OCI-LY1 (cell line): Measurements from ENCODE around the gene CCNYL1.
"Not testable (repeated sequence)": the region's sequence is repeated elsewhere in the genome, so short reads cannot be mapped to it uniquely, and the experiment has no call there.

Experiments used
- H2AFZ ChIP-seq: fragments of 200-600 bp; sonication (generic), shearing (Covaris generic); 2 replicates; pipeline ENCODE4 v1.6.0; 2014; ENCODE audit warnings: antibody characterized with exemption, mild to moderate bottlenecking, low read length
- H3F3A ChIP-seq: fragments of 200-600 bp; sonication (generic), shearing (Covaris generic); 2 replicates; pipeline ENCODE4 v1.6.0; 2014; ENCODE audit warnings: mild to moderate bottlenecking, antibody characterized with exemption, low read length, moderate library complexity; ENCODE audit not compliant: insufficient read depth
- H3K27ac ChIP-seq: fragments of 200-600 bp; sonication (generic); 2 replicates; pipeline ENCODE4 v1.5.1; 2014; ENCODE audit warnings: low read length, mixed run types, mild to moderate bottlenecking, low read depth; ENCODE audit not compliant: poor library complexity, severe bottlenecking
- H3K27me3 ChIP-seq: fragments of 200-600 bp; sonication (generic); 2 replicates; pipeline ENCODE4 v1.6.0; 2014; ENCODE audit warnings: antibody characterized with exemption, mild to moderate bottlenecking, low read length, moderate library complexity; ENCODE audit not compliant: insufficient read depth
- H3K36me3 ChIP-seq: fragments of 200-600 bp; sonication (generic); 2 replicates; pipeline ENCODE4 v1.6.1; 2014; ENCODE audit warnings: mild to moderate bottlenecking, antibody characterized with exemption, low read length, moderate library complexity, mixed read lengths; ENCODE audit not compliant: insufficient read depth
- H3K4me1 ChIP-seq: fragments of 200-600 bp; sonication (generic); 2 replicates; pipeline ENCODE4 v1.5.1; 2014; ENCODE audit warnings: mild to moderate bottlenecking, low read length, moderate library complexity; ENCODE audit not compliant: insufficient read depth, severe bottlenecking
- H3K4me2 ChIP-seq: fragments of 200-600 bp; sonication (generic), shearing (Covaris generic); 2 replicates; pipeline ENCODE4 v1.6.1; 2014; ENCODE audit warnings: low read length
- H3K4me3 ChIP-seq: fragments of 200-600 bp; sonication (generic); 2 replicates; pipeline ENCODE4 v1.5.1; 2014; ENCODE audit warnings: low read length, low read depth, mild to moderate bottlenecking, mixed read lengths; ENCODE audit not compliant: poor library complexity, severe bottlenecking
- H3K79me2 ChIP-seq: fragments of 200-600 bp; shearing (Covaris generic); 2 replicates; pipeline ENCODE4 v1.6.1; 2016; ENCODE audit warnings: mixed run types, low read length, mixed read lengths; ENCODE audit not compliant: insufficient read depth
- H3K9ac ChIP-seq: fragments of 200-600 bp; sonication (generic), shearing (Covaris generic); 2 replicates; pipeline ENCODE4 v1.6.1; 2014; ENCODE audit warnings: mild to moderate bottlenecking, low read length, mixed read lengths
- H3K9me2 ChIP-seq: fragments of 200-600 bp; sonication (generic), shearing (Covaris generic); 2 replicates; pipeline ENCODE4 v1.6.1; 2014; ENCODE audit warnings: low read depth, mild to moderate bottlenecking, low read length, mixed read lengths
- H3K9me3 ChIP-seq: fragments of 200-600 bp; shearing (Covaris generic); 2 replicates; pipeline ENCODE4 v1.6.1; 2014; ENCODE audit warnings: low read length, mixed read lengths
- H4K20me1 ChIP-seq: fragments of 200-600 bp; sonication (generic), shearing (Covaris generic); 2 replicates; pipeline ENCODE4 v1.6.0; 2016; ENCODE audit warnings: mild to moderate bottlenecking, low read length; ENCODE audit not compliant: insufficient read depth
- EZH2 ChIP-seq: fragments of 200-600 bp; sonication (generic), shearing (Covaris generic); IDR thresholded peaks from 2 replicates; pipeline ENCODE4 v1.8.0; 2017; ENCODE audit warnings: borderline replicate concordance, mixed run types, mild to moderate bottlenecking, antibody characterized with exemption, low read length, moderate library complexity, mixed read lengths
- TF ChIP-seq, protein P1 (sequence below): fragments of 200-600 bp; sonication (generic), shearing (Covaris generic); IDR thresholded peaks from 2 replicates; pipeline ENCODE4 v1.5.1; 2017; ENCODE audit warnings: mild to moderate bottlenecking, antibody characterized with exemption, low read length, moderate library complexity, mixed read lengths

CCNYL1 gene

DNA sequence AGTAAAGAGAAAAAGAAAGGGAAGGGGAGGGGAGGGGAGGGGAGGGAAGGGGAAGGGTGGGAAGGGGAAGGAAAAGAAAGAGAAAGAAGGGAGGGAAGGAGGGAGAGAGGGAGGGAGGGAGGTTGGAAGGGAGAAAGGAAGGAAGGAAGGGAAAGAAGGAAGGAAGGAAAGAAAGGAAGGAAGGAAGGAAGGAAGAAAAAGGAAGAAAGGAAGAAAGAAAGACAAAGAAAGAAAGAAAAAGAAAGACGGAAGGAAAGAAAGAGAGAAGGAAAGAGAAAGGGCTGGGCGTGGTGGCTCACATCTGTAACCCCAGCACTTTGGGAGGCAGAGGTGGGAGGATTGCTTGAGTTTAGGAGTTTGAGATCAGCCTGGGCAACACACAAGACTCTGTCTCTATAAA lies 24.6 kb upstream of the CCNYL1 start:
- Histone ChIP-seq H3K9me2 (no peaks in the 10 kb centered on the region), H3K27ac (no peak overlapping the region), H3K36me3 (no peaks in the 10 kb centered on the region), H4K20me1 (no peaks in the 10 kb centered on the region), H3K9me3 (no peaks in the 10 kb centered on the region), H3K4me2 (no peak overlapping the region), H3K79me2 (no peaks in the 10 kb centered on the region), H3K4me3 (no peak overlapping the region), H3F3A (no peaks in the 10 kb centered on the region), H3K9ac (no peak overlapping the region), H3K4me1 (no peaks in the 10 kb centered on the region), H3K27me3 (no peaks in the 10 kb centered on the region), H2AFZ (no peak overlapping the region)
- TF ChIP-seq, protein P1, sequence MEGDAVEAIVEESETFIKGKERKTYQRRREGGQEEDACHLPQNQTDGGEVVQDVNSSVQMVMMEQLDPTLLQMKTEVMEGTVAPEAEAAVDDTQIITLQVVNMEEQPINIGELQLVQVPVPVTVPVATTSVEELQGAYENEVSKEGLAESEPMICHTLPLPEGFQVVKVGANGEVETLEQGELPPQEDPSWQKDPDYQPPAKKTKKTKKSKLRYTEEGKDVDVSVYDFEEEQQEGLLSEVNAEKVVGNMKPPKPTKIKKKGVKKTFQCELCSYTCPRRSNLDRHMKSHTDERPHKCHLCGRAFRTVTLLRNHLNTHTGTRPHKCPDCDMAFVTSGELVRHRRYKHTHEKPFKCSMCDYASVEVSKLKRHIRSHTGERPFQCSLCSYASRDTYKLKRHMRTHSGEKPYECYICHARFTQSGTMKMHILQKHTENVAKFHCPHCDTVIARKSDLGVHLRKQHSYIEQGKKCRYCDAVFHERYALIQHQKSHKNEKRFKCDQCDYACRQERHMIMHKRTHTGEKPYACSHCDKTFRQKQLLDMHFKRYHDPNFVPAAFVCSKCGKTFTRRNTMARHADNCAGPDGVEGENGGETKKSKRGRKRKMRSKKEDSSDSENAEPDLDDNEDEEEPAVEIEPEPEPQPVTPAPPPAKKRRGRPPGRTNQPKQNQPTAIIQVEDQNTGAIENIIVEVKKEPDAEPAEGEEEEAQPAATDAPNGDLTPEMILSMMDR, result no peak
- no peak for TF ChIP-seq EZH2

DNA sequence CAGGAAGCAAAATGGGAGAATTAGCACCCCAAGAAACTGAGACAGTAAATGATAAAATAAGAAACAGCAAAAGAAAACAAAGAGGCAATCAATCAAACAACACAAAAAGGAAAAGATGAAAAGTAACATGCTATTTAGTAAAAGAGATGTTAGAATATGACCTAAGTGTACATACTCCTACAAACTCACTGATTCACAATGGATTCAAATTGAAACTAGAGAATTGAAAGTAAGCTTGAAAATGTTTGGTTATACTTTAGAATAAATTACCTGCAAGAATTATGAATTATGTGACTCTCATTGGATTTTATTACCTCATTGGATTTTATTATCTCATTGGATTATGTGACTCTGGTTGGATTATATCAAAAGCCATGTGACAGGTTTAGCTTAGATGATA lies 22.8 kb upstream of the CCNYL1 start:
- H3F3A ChIP-seq, result no peaks in the 10 kb centered on the region
- H3K4me2 ChIP-seq, result no peak overlapping the region
- H3K36me3 ChIP-seq, result no peaks in the 10 kb centered on the region
- TF ChIP-seq, protein P1, result no peak
- no peak for TF ChIP-seq EZH2
- H3K9ac ChIP-seq, result no peak overlapping the region
- H2AFZ ChIP-seq, result no peak overlapping the region
- H4K20me1 ChIP-seq, result no peaks in the 10 kb centered on the region
- H3K27me3 ChIP-seq, result no peaks in the 10 kb centered on the region
- H3K9me2 ChIP-seq, result no peaks in the 10 kb centered on the region
- no peaks in the 10 kb centered on the region for H3K9me3 ChIP-seq
- H3K27ac ChIP-seq, result no peak overlapping the region
- no peaks in the 10 kb centered on the region for H3K79me2 ChIP-seq
- no peak overlapping the region for H3K4me3 ChIP-seq
- no peaks in the 10 kb centered on the region for H3K4me1 ChIP-seq

DNA sequence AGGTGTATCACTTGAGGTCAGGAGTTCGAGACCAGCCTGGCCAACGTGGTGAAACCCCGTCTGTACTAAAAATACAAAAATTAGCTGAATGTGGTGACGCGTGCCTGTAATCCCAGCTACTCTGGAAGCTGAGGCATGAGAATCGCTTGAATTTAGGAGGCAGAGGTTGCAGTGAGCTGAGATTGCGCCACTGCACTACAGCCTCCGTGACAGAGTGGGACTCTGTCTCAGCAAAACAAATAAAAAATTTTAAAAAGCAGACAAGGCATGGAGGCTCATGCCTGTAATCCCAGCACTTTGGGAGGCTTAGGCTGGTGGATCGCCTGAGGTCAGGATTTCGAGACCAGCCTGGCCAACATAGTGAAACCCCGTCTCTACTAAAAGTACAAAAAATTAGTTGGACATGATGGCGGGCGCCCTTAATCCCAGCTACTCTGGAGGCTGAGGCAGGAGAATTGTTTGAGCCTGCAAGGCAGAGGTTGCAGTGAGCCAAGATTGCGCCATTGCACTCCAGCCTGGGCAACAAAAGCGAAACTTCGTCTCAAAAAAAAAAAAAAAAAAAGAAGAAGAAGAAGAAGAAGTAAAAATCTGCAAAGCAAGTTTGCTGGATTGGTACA lies 20.5 kb upstream of the CCNYL1 start:
- not testable (repeated sequence) for H3K36me3 ChIP-seq, H2AFZ ChIP-seq, H3K4me1 ChIP-seq, H3K4me2 ChIP-seq, H3K27ac ChIP-seq, H4K20me1 ChIP-seq, H3K79me2 ChIP-seq, H3K4me3 ChIP-seq, H3K9ac ChIP-seq, H3K9me2 ChIP-seq, H3F3A ChIP-seq, H3K9me3 ChIP-seq, H3K27me3 ChIP-seq
